H1 (cell line): ENCODE results near the gene OR2W1. TPM values are rescaled to one million over a fixed set of nuclear protein-coding genes. Genes with fewer than 3 reads are reported as not detected.

ENCODE experiments used
- CTCF ChIA-PET: fragments of 300-600 bp; sonication (Branson Sonifier 250); formaldehyde crosslinking; loops from one replicate; lab custom pipeline; 2021; ENCODE audit not compliant: partially characterized antibody; lab: Charles Lee
- POLR2A ChIA-PET: fragments of 300-600 bp; sonication (Branson Sonifier 250); formaldehyde crosslinking; loops from one replicate; lab custom pipeline; 2021; ENCODE audit warnings: inconsistent platforms; ENCODE audit not compliant: partially characterized antibody; lab: Charles Lee
- DNase-seq, 2 experiments: peaks; one replicate each; pipeline versions ENCODE4 v3.0.0 to v3.0.0-alpha.2; 2010 to 2022; ENCODE audit warnings: low spot score in 2 of 2, low read depth in 1 of 2, mixed read lengths in 1 of 2
- FAIRE-seq: peaks from 2 replicates; lab custom pipeline; 2011; peaks lifted over from hg19 to GRCh38; lab: Jason Lieb, UNC
- H2AFZ ChIP-seq: 2 replicates; pipeline ENCODE4 v1.8.1; 2012; ENCODE audit warnings: low read length, inconsistent platforms
- H2AK5ac ChIP-seq: 2 replicates; pipeline ENCODE4 v1.6.1; 2013; ENCODE audit warnings: low read depth, low read length
- H2BK120ac ChIP-seq: replicated peaks from 2 replicates; pipeline ENCODE3; 2013; ENCODE audit warnings: low read depth, low read length, inconsistent platforms
- H2BK12ac ChIP-seq: 2 replicates; pipeline ENCODE4 v1.6.1; 2013; ENCODE audit warnings: low read depth, low read length
- H2BK15ac ChIP-seq: 2 replicates; pipeline ENCODE4 v1.6.1; 2013; ENCODE audit warnings: low read length
- H2BK20ac ChIP-seq: 2 replicates; pipeline ENCODE4 v1.6.1; 2013; ENCODE audit warnings: low read length
- H2BK5ac ChIP-seq: 2 replicates; pipeline ENCODE4 v1.6.1; 2013; ENCODE audit warnings: low read depth, low read length
- H3K14ac ChIP-seq: 2 replicates; pipeline ENCODE4 v1.6.1; 2013; ENCODE audit warnings: inconsistent platforms; ENCODE audit not compliant: insufficient read length
- H3K18ac ChIP-seq: 2 replicates; pipeline ENCODE4 v1.6.1; 2013; ENCODE audit warnings: low read length; ENCODE audit errors: extremely low read depth
- H3K23ac ChIP-seq: 2 replicates; pipeline ENCODE4 v1.6.1; 2013; ENCODE audit warnings: inconsistent platforms; ENCODE audit not compliant: insufficient read length
- H3K23me2 ChIP-seq: 2 replicates; pipeline ENCODE4 v1.6.1; 2013; ENCODE audit warnings: low read depth, low read length
- H3K27ac ChIP-seq: 2 replicates; pipeline ENCODE4 v1.6.1; 2011; ENCODE audit warnings: low read depth, low read length, inconsistent platforms
- H3K27me3 ChIP-seq, 4 experiments: replicated peaks in 1 of 4; 1 replicate in 1 of 4; 2 replicates in 3 of 4; pipeline versions ENCODE4 v1.6.1 to v1.8.1; 2011 to 2013; ENCODE audit warnings: low read length in 3 of 4, mild to moderate bottlenecking in 3 of 4, inconsistent platforms in 2 of 4, mixed read lengths in 2 of 4, moderate library complexity in 1 of 4; ENCODE audit not compliant: control insufficient read depth in 3 of 4, insufficient read depth in 3 of 4; ENCODE audit errors: extremely low read depth in 1 of 4
- H3K36me3 ChIP-seq, 4 experiments: 2 replicates each; pipeline versions ENCODE4 v1.6.1 to v1.8.1; 2011 to 2013; ENCODE audit warnings: mild to moderate bottlenecking in 4 of 4, low read length in 3 of 4, moderate library complexity in 2 of 4, control low read depth in 1 of 4, inconsistent platforms in 1 of 4; ENCODE audit not compliant: insufficient read depth in 4 of 4, control insufficient read depth in 2 of 4
- H3K4ac ChIP-seq: replicated peaks from 2 replicates; pipeline ENCODE3; 2013; ENCODE audit warnings: low read length, low read depth, mixed read lengths, inconsistent platforms; ENCODE audit not compliant: insufficient read length
- H3K4me1 ChIP-seq, 4 experiments: replicated peaks in 1 of 4; 1 replicate in 1 of 4; 2 replicates in 3 of 4; pipeline versions ENCODE4 v1.6.1 to v1.8.1; 2011 to 2013; ENCODE audit warnings: low read length in 3 of 4, inconsistent platforms in 2 of 4, mixed read lengths in 1 of 4; ENCODE audit not compliant: insufficient read depth in 4 of 4, control insufficient read depth in 3 of 4
- H3K4me2 ChIP-seq, 2 experiments: 2 replicates each; pipeline versions ENCODE4 v1.6.1 to v1.8.1; 2011 to 2013; ENCODE audit warnings: low read depth in 2 of 2, low read length in 2 of 2, control low read depth in 1 of 2, inconsistent platforms in 1 of 2, mild to moderate bottlenecking in 1 of 2; ENCODE audit not compliant: insufficient read depth in 1 of 2
- H3K4me3 ChIP-seq, 4 experiments: fragments of 200-600, 300-600 bp in 1 of 4; sonication (generic), shearing (Covaris generic), sonication (Bioruptor Twin) in 1 of 4; 2 replicates each; pipeline versions ENCODE4 v1.5.1 to v1.8.1; 2011 to 2016; ENCODE audit warnings: low read length in 4 of 4, low read depth in 3 of 4, control low read depth in 2 of 4, inconsistent platforms in 2 of 4, mild to moderate bottlenecking in 2 of 4, mixed read lengths in 1 of 4, moderate library complexity in 1 of 4; ENCODE audit not compliant: insufficient read depth in 2 of 4; ENCODE audit errors: extremely low read depth in 1 of 4
- H3K56ac ChIP-seq: replicated peaks from 2 replicates; pipeline ENCODE3; 2013; ENCODE audit warnings: low read depth, mild to moderate bottlenecking, mixed read lengths, low read length, inconsistent platforms; ENCODE audit not compliant: insufficient read length
- H3K79me1 ChIP-seq: 2 replicates; pipeline ENCODE4 v1.6.1; 2013; ENCODE audit warnings: low read depth, low read length, control low read depth
- H3K79me2 ChIP-seq, 2 experiments: 2 replicates each; pipeline versions ENCODE4 v1.6.1 to v1.8.1; 2012 to 2013; ENCODE audit warnings: low read length in 2 of 2, mild to moderate bottlenecking in 2 of 2, inconsistent platforms in 1 of 2; ENCODE audit not compliant: insufficient read depth in 2 of 2, control insufficient read depth in 1 of 2
- H3K9ac ChIP-seq, 4 experiments: replicated peaks in 1 of 4; 1 replicate in 1 of 4; 2 replicates in 3 of 4; pipeline versions ENCODE4 v1.6.1 to v1.8.1; 2011 to 2013; ENCODE audit warnings: low read depth in 3 of 4, low read length in 3 of 4, control low read depth in 2 of 4, mild to moderate bottlenecking in 2 of 4, moderate library complexity in 2 of 4, inconsistent platforms in 1 of 4; ENCODE audit errors: extremely low read depth in 1 of 4
- H3K9me3 ChIP-seq, 2 experiments: 2 replicates each; pipeline versions ENCODE4 v1.6.1 to v1.8.1; 2012 to 2013; ENCODE audit warnings: mild to moderate bottlenecking in 2 of 2, moderate library complexity in 2 of 2, control low read depth in 1 of 2, inconsistent platforms in 1 of 2, low read depth in 1 of 2, low read length in 1 of 2, mixed read lengths in 1 of 2; ENCODE audit not compliant: insufficient read depth in 2 of 2
- H4K20me1 ChIP-seq, 2 experiments: replicated peaks in 1 of 2; 2 replicates each; pipeline versions ENCODE3 to v1.8.1; 2011 to 2013; ENCODE audit warnings: inconsistent platforms in 2 of 2, low read length in 2 of 2, mild to moderate bottlenecking in 1 of 2; ENCODE audit not compliant: insufficient read depth in 2 of 2, control insufficient read depth in 1 of 2
- H4K5ac ChIP-seq: 2 replicates; pipeline ENCODE4 v1.6.1; 2013; ENCODE audit warnings: low read length, low read depth, mixed read lengths, inconsistent platforms; ENCODE audit not compliant: insufficient read length
- H4K8ac ChIP-seq: 2 replicates; pipeline ENCODE4 v1.8.0; 2013; ENCODE audit warnings: mild to moderate bottlenecking, moderate library complexity, low read length, inconsistent platforms; ENCODE audit not compliant: insufficient read depth; ENCODE audit errors: extremely low read depth
- H4K91ac ChIP-seq: replicated peaks from 2 replicates; pipeline ENCODE3; 2013; ENCODE audit warnings: low read length, mixed read lengths, inconsistent platforms; ENCODE audit not compliant: insufficient read length
- BCL11A ChIP-seq, 2 experiments: IDR thresholded peaks; one replicate each; pipeline ENCODE4 v1.6.1; 2011; ENCODE audit warnings: low read depth in 2 of 2, low read length in 2 of 2, mild to moderate bottlenecking in 2 of 2
- CEBPB ChIP-seq: IDR thresholded peaks from 2 replicates; pipeline ENCODE4 v1.6.1; 2012; ENCODE audit warnings: low read depth, low read length
- CHD2 ChIP-seq: IDR thresholded peaks from 2 replicates; pipeline ENCODE4 v1.6.1; 2012; ENCODE audit warnings: low read length, improper control_type of control experiment
- FOSL1 ChIP-seq: IDR thresholded peaks from 2 replicates; pipeline ENCODE4 v1.6.1; 2011; ENCODE audit warnings: mild to moderate bottlenecking, low read depth, low read length, moderate library complexity; ENCODE audit not compliant: insufficient read depth
- KDM1A ChIP-seq: fragments of 200-600, 300-600 bp; sonication (generic); IDR thresholded peaks from 2 replicates; pipeline ENCODE4 v1.7.1; 2016; ENCODE audit warnings: mild to moderate bottlenecking, low read length, borderline replicate concordance
- MAFK ChIP-seq: IDR thresholded peaks from 2 replicates; pipeline ENCODE4 v1.6.1; 2012; ENCODE audit warnings: low read depth, mild to moderate bottlenecking, improper control_type of control experiment, low read length
- PHF8 ChIP-seq: fragments of 200-600 bp; sonication (generic); conservative IDR thresholded peaks from 2 replicates; pipeline ENCODE4 v1.7.1; 2012; ENCODE audit warnings: low read depth, mild to moderate bottlenecking, inconsistent platforms, low read length, moderate library complexity
- POLR2AphosphoS5 ChIP-seq: IDR thresholded peaks from 2 replicates; pipeline ENCODE4 v1.6.1; 2011; ENCODE audit warnings: low read depth, low read length
- RBBP5 ChIP-seq: IDR thresholded peaks from 2 replicates; pipeline ENCODE4 v1.7.1; 2012; ENCODE audit warnings: low read depth, mild to moderate bottlenecking, inconsistent platforms, low read length, moderate library complexity, borderline replicate concordance
- SIRT6 ChIP-seq: IDR thresholded peaks from one replicate; pipeline ENCODE4 v1.7.1; 2012; ENCODE audit warnings: low read length, inconsistent platforms
- SUZ12 ChIP-seq: fragments of 200-600 bp; sonication (generic); IDR thresholded peaks from 2 replicates; pipeline ENCODE4 v1.6.1; 2012; ENCODE audit warnings: mild to moderate bottlenecking, inconsistent platforms, low read length, moderate library complexity, mixed read lengths
- TEAD4 ChIP-seq: IDR thresholded peaks from 2 replicates; pipeline ENCODE4 v1.6.1; 2012; ENCODE audit warnings: low read depth, low read length, inconsistent platforms, mixed read lengths
- ZNF274 ChIP-seq: IDR thresholded peaks from 2 replicates; pipeline ENCODE4 v1.7.0; 2012; ENCODE audit warnings: low read length, borderline replicate concordance; ENCODE audit errors: extremely low read depth
- WGBS, 2 experiments: shearing (Covaris generic) in 1 of 2; methylation state at CpG; one replicate each; pipeline versions ENCODE4 v1.1.6 to v1.1.7; 2013 to 2015; ENCODE audit warnings: low lambda C conversion rate in 2 of 2, mixed read lengths in 2 of 2, inconsistent platforms in 1 of 2, low coverage in 1 of 2, missing lambda C conversion rate in 1 of 2; ENCODE audit not compliant: insufficient replicate concordance in 2 of 2, insufficient coverage in 1 of 2, insufficient read length in 1 of 2; ENCODE audit errors: extremely low coverage in 1 of 2, missing lambda C conversion rate in 1 of 2; 5-methylcytosine and 5-hydroxymethylcytosine counted together
- polyA plus RNA-seq, 7 experiments: library from polyadenylated mRNA; depleted of rRNA in 3 of 7; stranded (reverse) in 5 of 7; unstranded in 2 of 7; fragments of >200 nt in 5 of 7; fragments of 200-250 nt in 2 of 7; gene quantifications; 1 replicate in 5 of 7; 2 replicates in 1 of 7; 4 replicates in 1 of 7; pipeline versions ENCODE4 v1.2.1 to v1.2.3, GENCODE V29; 2011 to 2013; ENCODE audit warnings: missing spikeins in 2 of 7, mixed read lengths in 2 of 7
- total RNA-seq: library from RNA; stranded (reverse); fragmentation: NEBNext Ultra II Directional; extraction: Animal tissue kit (Norgen Biotek cat#: 25700); gene quantifications from 2 replicates; pipeline ENCODE4 v1.2.1, GENCODE V29; 2021
- TF ChIP-seq, protein P1 (sequence below): IDR thresholded peaks from 2 replicates; pipeline ENCODE4 v1.6.1; 2011; ENCODE audit warnings: low read length, improper control_type of control experiment

Gene OR2W1
- total and polyA plus RNA-seq, 2 of the 8 experiments (the other 6 are each of a cell fraction or from before 2014, with no cell fraction given): not detected

- no peak overlapping the region for H4K8ac ChIP-seq
- H4K20me1 ChIP-seq: no peaks in the 10 kb centered on the region
- TF ChIP-seq RBBP5: no peak
- no peak for TF ChIP-seq TEAD4
- TF ChIP-seq ZNF274: no peak
- TF ChIP-seq KDM1A: no peak
- no peak for TF ChIP-seq FOSL1
- TF ChIP-seq, protein P1, sequence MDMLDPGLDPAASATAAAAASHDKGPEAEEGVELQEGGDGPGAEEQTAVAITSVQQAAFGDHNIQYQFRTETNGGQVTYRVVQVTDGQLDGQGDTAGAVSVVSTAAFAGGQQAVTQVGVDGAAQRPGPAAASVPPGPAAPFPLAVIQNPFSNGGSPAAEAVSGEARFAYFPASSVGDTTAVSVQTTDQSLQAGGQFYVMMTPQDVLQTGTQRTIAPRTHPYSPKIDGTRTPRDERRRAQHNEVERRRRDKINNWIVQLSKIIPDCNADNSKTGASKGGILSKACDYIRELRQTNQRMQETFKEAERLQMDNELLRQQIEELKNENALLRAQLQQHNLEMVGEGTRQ: no peak
- no peak for TF ChIP-seq SIRT6
- no peak for TF ChIP-seq MAFK
- no peak for TF ChIP-seq CEBPB
- TF ChIP-seq POLR2AphosphoS5: no peak
- TF ChIP-seq CHD2: no peak
- no peak for TF ChIP-seq SUZ12
- TF ChIP-seq PHF8: no peak
- no peak for TF ChIP-seq BCL11A (IDR thresholded peaks at IDR 0.05; ENCODE audit: low read depth in 2 of 2, low read length in 2 of 2)
- TF ChIP-seq, all 59 proteins: peak for 0
- no peak overlapping the region for H3K56ac ChIP-seq
- peaks cover 0 to 6% (median 1%) of the 10 kb centered on the region in 4 experiments; a peak in 5 of 7 replicates for H3K27me3 ChIP-seq
- no peak overlapping the region for H2AK5ac ChIP-seq
- H3K79me1 ChIP-seq: no peaks in the 10 kb centered on the region
- H2BK12ac ChIP-seq: no peak overlapping the region
- H3K4ac ChIP-seq: no peak overlapping the region
- H3K9me3 ChIP-seq: peaks cover 0 to 9% of the 10 kb centered on the region in 2 experiments; a peak in 1 of 4 replicates
- DNase-seq: no peak
- no peaks in the 10 kb centered on the region for H3K4me1 ChIP-seq
- no peak overlapping the region for H2BK15ac ChIP-seq
- no peak overlapping the region for H3K4me3 ChIP-seq
- no peak overlapping the region for H3K14ac ChIP-seq
- H3K23ac ChIP-seq: no peak overlapping the region
- peaks cover 6% of the 10 kb centered on the region for H3K23me2 ChIP-seq
- no peak overlapping the region for H3K27ac ChIP-seq
- no peak overlapping the region for H2BK20ac ChIP-seq
- no peak overlapping the region for H2AFZ ChIP-seq
- no peak overlapping the region for H3K18ac ChIP-seq
- H3K4me2 ChIP-seq: no peak overlapping the region
- ChIA-PET CTCF (interaction anchor here (0.9 kb wide), 1 partner anchor 14 kb away, joined by 3 read pairs; no protein-coding TSS in a partner anchor), POLR2A (interaction anchor here (2.0 kb wide), 1 partner anchor 96 kb away, joined by 6 read pairs; the partner anchor contains the start of gene TRIM27)
- WGBS, 2 experiments: 87% methylated on average over 2 of the region's 2 CpGs; no CpG with 5 or more reads in 1 of the 2 experiments
- no peak overlapping the region for H2BK120ac ChIP-seq
- no peak overlapping the region for H2BK5ac ChIP-seq
- no peaks in the 10 kb centered on the region for H3K36me3 ChIP-seq
- H4K5ac ChIP-seq: no peak overlapping the region
- no peak overlapping the region for H4K91ac ChIP-seq
- H3K9ac ChIP-seq: no peak overlapping the region
- H3K79me2 ChIP-seq: no peaks in the 10 kb centered on the region
- FAIRE-seq: no peak
Measured at GRCh38 chr6:29019629-29020028, 25.3 kb downstream of the OR2W1 start.
